Activated CD8-positive, alpha-beta T cell treated with anti-CD3 and anti-CD28 coated beads for 36 hours (primary cell): ENCODE data around the gene HNRNPA2B1. TPM values are rescaled to one million over a fixed set of nuclear protein-coding genes. Genes with fewer than 3 reads are reported as not detected.
A peak's percentile ranks its signal among the peaks of the same experiment; 100 is the strongest.

Experiments used
- ATAC-seq: fragments of 200-7000 bp; cut with Tn5 transposase; one replicate; pipeline ENCODE4 v1.10.0; 2021; ENCODE audit warnings: mild to moderate bottlenecking, moderate library complexity
- CTCF ChIA-PET: fragments of 350-600 bp; sonication (Branson Sonifier 250); formaldehyde crosslinking; loops from one replicate; lab custom pipeline; 2021; ENCODE audit warnings: antibody characterized with exemption; lab: Charles Lee
- POLR2A ChIA-PET: fragments of 350-600 bp; sonication (Branson Sonifier 250); formaldehyde crosslinking; loops from one replicate; lab custom pipeline; 2021; ENCODE audit warnings: antibody characterized with exemption; lab: Charles Lee
- DNase-seq: peaks from one replicate; pipeline ENCODE4 v3.0.0-alpha.2; 2020
- H3K27ac Mint-ChIP-seq: one replicate; pipeline ENCODE4 v1.8.0; 2021; ENCODE audit warnings: mild to moderate bottlenecking, mixed read lengths
- H3K27me3 Mint-ChIP-seq: one replicate; pipeline ENCODE4 v1.8.0; 2021; ENCODE audit warnings: mixed read lengths
- H3K36me3 Mint-ChIP-seq: one replicate; pipeline ENCODE4 v1.8.0; 2021; ENCODE audit warnings: low read depth, mixed read lengths
- H3K4me1 Mint-ChIP-seq: one replicate; pipeline ENCODE4 v1.8.0; 2021; ENCODE audit warnings: low read depth, mixed read lengths
- H3K4me3 Mint-ChIP-seq: one replicate; pipeline ENCODE4 v1.8.0; 2021; ENCODE audit warnings: mild to moderate bottlenecking, moderate library complexity, mixed read lengths
- H3K9me3 Mint-ChIP-seq: one replicate; pipeline ENCODE4 v1.8.0; 2021; ENCODE audit warnings: mixed read lengths
- intact Hi-C: fragments of 100-400 bp; cut with micrococcal nuclease; formaldehyde crosslinking; loops from one replicate; pipeline ENCODE4 v1.10.0; 2022
- total RNA-seq, 2 experiments: library from RNA; stranded (reverse); gene quantifications; one replicate each; pipeline ENCODE4 v1.2.3, GENCODE V29; 2021
- TF ChIP-seq, protein P1 (sequence below): fragments of 200-600 bp; IDR thresholded peaks from one replicate; pipeline ENCODE4 v1.8.0; 2022; ENCODE audit warnings: antibody characterized with exemption, mild to moderate bottlenecking

HNRNPA2B1 gene
- total RNA-seq, 2 experiments from 2014 or later = 871 to 893 TPM

GRCh38 chr7:26182283-26182682, 18.3 kb downstream of the HNRNPA2B1 start:
- DNase-seq (no peak), ATAC-seq (no peak)
- H3K4me3 Mint-ChIP-seq = no peak overlapping the region
- ChIA-PET POLR2A (interaction anchor here (1.0 to 19.9 kb wide), 6 partner anchors 15 to 163 kb away, joined by 3 to 588 read pairs (median 4); partner anchors contain the start of genes CBX3, HNRNPA2B1 and NFE2L3), CTCF (interaction anchor here (1.2 to 5.1 kb wide), 5 partner anchors 16 to 183 kb away, joined by 3 to 35 read pairs (median 4); partner anchors contain the start of gene CBX3)
- peak overlapping the region; percentile 49 for H3K27ac Mint-ChIP-seq
- TF ChIP-seq, protein P1, sequence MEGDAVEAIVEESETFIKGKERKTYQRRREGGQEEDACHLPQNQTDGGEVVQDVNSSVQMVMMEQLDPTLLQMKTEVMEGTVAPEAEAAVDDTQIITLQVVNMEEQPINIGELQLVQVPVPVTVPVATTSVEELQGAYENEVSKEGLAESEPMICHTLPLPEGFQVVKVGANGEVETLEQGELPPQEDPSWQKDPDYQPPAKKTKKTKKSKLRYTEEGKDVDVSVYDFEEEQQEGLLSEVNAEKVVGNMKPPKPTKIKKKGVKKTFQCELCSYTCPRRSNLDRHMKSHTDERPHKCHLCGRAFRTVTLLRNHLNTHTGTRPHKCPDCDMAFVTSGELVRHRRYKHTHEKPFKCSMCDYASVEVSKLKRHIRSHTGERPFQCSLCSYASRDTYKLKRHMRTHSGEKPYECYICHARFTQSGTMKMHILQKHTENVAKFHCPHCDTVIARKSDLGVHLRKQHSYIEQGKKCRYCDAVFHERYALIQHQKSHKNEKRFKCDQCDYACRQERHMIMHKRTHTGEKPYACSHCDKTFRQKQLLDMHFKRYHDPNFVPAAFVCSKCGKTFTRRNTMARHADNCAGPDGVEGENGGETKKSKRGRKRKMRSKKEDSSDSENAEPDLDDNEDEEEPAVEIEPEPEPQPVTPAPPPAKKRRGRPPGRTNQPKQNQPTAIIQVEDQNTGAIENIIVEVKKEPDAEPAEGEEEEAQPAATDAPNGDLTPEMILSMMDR = no peak
- intact Hi-C loops = loop anchor here (10.0 kb wide), 1 partner anchor 287 kb away; no protein-coding TSS in a partner anchor
- H3K36me3 Mint-ChIP-seq = peaks cover 68% of the 10 kb centered on the region
- H3K9me3 Mint-ChIP-seq = no peaks in the 10 kb centered on the region
- H3K4me1 Mint-ChIP-seq = peaks cover 54% of the 10 kb centered on the region
- H3K27me3 Mint-ChIP-seq = no peaks in the 10 kb centered on the region

- Mint-ChIP-seq H3K9me3 (no peaks in the 10 kb centered on the region), H3K4me3 (no peak overlapping the region)
- intact Hi-C loops = loop anchor here (10.0 kb wide), 1 partner anchor 287 kb away; no protein-coding TSS in a partner anchor
Measured at GRCh38 chr7:26181474-26182227, 18.9 kb downstream of the HNRNPA2B1 start.

DNA sequence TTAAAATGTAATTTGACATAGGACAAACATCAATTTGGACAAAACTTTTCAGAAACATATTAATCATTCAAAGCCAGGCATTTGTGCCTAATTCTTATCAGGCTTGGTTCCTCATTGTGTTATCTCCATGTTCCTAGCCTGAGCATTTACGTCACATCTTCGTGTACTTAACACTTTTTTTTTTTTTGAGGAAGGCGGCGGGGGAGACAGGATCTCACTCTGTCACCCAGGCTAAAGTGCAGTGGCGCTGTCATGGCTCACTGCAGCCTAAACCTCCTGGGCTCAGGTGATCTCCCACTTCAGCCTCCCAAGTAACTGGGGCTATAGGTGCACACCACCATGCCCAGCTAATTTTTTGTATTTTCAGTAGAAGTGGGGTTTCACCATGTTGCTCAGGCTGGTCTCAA, 19.8 kb downstream of the HNRNPA2B1 start:
- ChIA-PET CTCF (interaction anchor here (0.6 to 5.1 kb wide), 6 partner anchors 10 to 90 kb away, joined by 3 to 35 read pairs (median 4); no protein-coding TSS in a partner anchor), POLR2A (interaction anchor here (0.6 to 19.9 kb wide), 11 partner anchors 8 to 93 kb away, joined by 3 to 588 read pairs (median 6); partner anchors contain the start of genes CBX3 and HNRNPA2B1)
- peaks cover 59% of the 10 kb centered on the region for H3K36me3 Mint-ChIP-seq
- TF ChIP-seq, protein P1 = no peak
- H3K4me1 Mint-ChIP-seq = peaks cover 42% of the 10 kb centered on the region
- intact Hi-C loops = loop anchor here (10.0 kb wide), 1 partner anchor 286 kb away; no protein-coding TSS in a partner anchor
- ATAC-seq = no peak
- H3K9me3 Mint-ChIP-seq = no peaks in the 10 kb centered on the region
- no peaks in the 10 kb centered on the region for H3K27me3 Mint-ChIP-seq
- peak overlapping the region; percentile 73 for H3K27ac Mint-ChIP-seq
- no peak overlapping the region for H3K4me3 Mint-ChIP-seq
- no peak for DNase-seq

More at GRCh38 chr7:26181474-26182227, 18.9 kb downstream of the HNRNPA2B1 start:
- ChIA-PET CTCF (interaction anchor here (1.2 to 5.1 kb wide), 4 partner anchors 16 to 91 kb away, joined by 3 to 35 read pairs (median 4); partner anchors contain the start of gene CBX3), POLR2A (interaction anchor here (1.0 to 19.9 kb wide), 10 partner anchors 10 to 164 kb away, joined by 3 to 588 read pairs (median 5); partner anchors contain the start of genes CBX3, HNRNPA2B1 and NFE2L3)
- Mint-ChIP-seq H3K36me3 (peaks cover 66% of the 10 kb centered on the region), H3K27ac (peak overlapping the region; percentile 73), H3K4me1 (peaks cover 49% of the 10 kb centered on the region), H3K27me3 (no peaks in the 10 kb centered on the region)
- TF ChIP-seq, protein P1 = no peak
- ATAC-seq = no peak
- DNase-seq = no peak

DNA sequence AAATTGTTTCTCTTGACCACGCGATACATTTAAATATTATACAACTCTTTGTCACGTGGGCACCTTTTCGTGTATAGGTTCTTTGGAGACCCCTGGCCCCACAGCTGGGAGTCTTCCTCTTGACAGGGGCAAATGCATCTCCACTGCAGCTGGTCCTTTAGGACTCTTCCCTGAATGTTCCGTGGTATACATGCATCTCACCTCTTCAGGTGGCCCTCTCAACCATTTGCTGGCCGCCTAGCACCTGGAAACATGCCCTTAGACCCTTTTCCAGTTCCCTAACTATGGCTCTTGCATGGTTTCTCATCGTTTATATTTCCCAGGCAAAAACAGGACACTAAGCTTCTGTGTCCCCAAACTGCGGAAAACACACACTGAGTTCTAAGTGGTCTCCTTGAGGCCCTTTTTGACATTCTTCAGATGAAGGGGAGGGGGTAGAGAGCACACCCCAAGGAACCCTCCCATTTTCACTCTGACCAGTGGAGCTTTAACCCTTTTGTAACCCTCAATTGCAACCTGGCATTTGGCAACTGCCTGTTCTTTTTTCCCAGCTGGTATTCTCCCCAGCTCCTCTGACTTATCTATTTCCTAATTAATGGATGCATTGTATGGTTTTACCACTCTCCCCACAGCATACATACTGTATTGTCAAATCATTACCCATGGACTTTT, 20.6 kb downstream of the HNRNPA2B1 start:
- Mint-ChIP-seq H3K36me3 (peaks cover 51% of the 10 kb centered on the region), H3K27ac (peak overlapping the region; percentile 72), H3K4me1 (peaks cover 34% of the 10 kb centered on the region), H3K9me3 (no peaks in the 10 kb centered on the region), H3K27me3 (no peaks in the 10 kb centered on the region), H3K4me3 (no peak overlapping the region)
- no peak for ATAC-seq
- POLR2A ChIA-PET = interaction anchor here (0.7 to 19.9 kb wide), 8 partner anchors 9 to 76 kb away, joined by 4 to 588 read pairs (median 8); partner anchors contain the start of genes CBX3 and HNRNPA2B1
- CTCF ChIA-PET = interaction anchor here (0.8 to 5.1 kb wide), 6 partner anchors 9 to 105 kb away, joined by 3 to 35 read pairs (median 4); no protein-coding TSS in a partner anchor
- intact Hi-C loops = loop anchor here (10.0 kb wide), 1 partner anchor 285 kb away; no protein-coding TSS in a partner anchor
- no peak for DNase-seq
- TF ChIP-seq, protein P1 = no peak
